GM08714 (cell line): Measurements from ENCODE around the gene C11orf71.
A peak's percentile ranks its signal among the peaks of the same experiment; 100 is the strongest.

Experiments used
- H3K4me3 ChIP-seq: fragments of 200-500 bp; sonication (Bioruptor generic); 2 replicates; pipeline ENCODE4 v1.5.1; 2014; ENCODE audit warnings: mild to moderate bottlenecking, low read length, inconsistent platforms
- ZNF274 ChIP-seq: IDR thresholded peaks from 2 replicates; pipeline ENCODE4 v1.6.1; 2012; ENCODE audit warnings: mild to moderate bottlenecking, low read depth, low read length

C11orf71 gene

DNA sequence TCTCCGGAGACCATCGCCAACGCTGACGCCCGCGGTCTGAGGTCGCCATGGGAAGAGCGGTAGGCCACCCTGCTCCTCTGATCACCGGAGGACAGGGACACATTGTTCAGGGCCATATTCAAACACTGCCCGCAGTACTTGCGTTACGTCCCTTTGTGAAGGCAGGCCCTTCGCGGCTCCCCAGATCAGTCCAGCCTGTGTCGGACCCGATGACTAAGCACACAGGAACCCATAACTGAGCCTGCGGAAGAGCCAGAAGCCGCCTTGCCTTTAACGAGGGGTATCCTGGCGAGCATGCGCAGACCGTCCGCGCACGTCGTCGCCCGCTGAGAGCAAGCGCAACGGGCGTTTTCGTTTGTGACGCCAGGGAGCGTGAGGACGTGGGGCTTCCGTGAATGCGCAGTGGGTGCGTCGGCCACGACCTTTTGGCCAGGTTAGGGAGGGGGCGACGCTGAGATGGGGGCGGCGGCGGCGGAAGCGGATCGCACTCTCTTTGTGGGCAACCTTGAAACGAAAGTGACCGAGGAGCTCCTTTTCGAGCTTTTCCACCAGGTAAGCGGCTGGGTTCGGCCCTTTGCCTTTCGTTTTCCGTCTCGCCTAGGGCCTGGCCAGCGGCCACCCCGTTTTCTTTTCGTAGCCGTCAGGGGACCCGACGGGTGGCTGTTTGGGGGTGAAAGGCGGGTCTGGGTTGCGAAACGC is at the start of gene C11orf71, which contains the start of gene RBM7:
C11orf71 (minus strand) TSS at position 296 of the 699 bp plus-strand sequence; CDS start at position 116, 180 bp downstream.
RBM7 (plus strand) TSS at position 451 of the 699 bp plus-strand sequence; CDS start at position 457, 6 bp downstream.
- TF ChIP-seq ZNF274 = no peak
- peak within 1 kb of the TSS; percentile 96 for H3K4me3 ChIP-seq

DNA sequence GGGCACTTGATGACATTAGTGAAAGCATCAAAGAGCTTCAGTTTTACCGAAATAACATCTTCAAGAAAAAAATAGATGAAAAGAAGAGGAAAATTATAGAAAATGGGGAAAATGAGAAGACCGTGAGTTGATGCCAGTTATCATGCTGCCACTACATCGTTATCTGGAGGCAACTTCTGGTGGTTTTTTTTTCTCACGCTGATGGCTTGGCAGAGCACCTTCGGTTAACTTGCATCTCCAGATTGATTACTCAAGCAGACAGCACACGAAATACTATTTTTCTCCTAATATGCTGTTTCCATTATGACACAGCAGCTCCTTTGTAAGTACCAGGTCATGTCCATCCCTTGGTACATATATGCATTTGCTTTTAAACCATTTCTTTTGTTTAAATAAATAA is 49.5 kb upstream of the C11orf71 start:
- TF ChIP-seq ZNF274 = no peak
- no peak overlapping the region for H3K4me3 ChIP-seq

DNA sequence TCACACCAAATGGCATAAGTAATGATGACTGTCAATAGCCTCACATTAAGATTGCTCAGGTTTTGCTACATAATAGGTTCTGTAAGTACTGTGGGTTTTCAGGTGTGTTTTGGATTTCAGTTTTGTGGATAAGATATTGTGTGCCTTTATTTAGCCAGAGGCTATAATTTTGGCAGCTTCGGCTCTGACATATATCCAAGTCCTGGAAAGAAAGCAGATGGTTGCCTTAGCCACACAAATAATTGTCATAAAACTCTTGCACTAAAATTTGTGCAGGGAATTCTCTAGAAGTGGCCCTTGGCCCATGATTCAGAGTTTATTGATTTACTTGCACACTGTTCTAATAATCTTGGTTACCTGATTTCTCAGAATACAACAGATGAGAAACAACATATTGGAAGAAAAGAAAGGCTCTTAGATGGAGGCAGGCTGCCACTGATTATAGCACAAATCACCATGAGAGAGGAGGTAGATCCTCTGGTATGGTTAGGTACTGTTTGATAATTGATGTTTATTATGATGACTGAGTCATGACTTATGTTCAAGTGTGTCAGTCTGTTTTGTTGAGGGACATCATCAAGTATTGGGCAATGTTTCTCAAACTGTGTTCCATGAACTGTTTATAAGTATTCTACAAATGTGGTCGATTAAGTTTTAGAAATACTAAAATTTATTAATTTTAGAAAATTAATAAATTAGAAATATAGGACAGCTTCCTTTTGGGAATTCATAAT is 48.6 kb upstream of the C11orf71 start:
- H3K4me3 ChIP-seq = no peak overlapping the region
- no peak for TF ChIP-seq ZNF274

GRCh38 chr11:114447892-114448291 is 47.6 kb upstream of the C11orf71 start:
- no peak overlapping the region for H3K4me3 ChIP-seq
- TF ChIP-seq ZNF274 = no peak

- H3K4me3 ChIP-seq = no peak overlapping the region
- no peak for TF ChIP-seq ZNF274
Observed at GRCh38 chr11:114447444-114447843, 47.1 kb upstream of the C11orf71 start.

- H3K4me3 ChIP-seq = no peak overlapping the region
- TF ChIP-seq ZNF274 = no peak
Observed at GRCh38 chr11:114442536-114442935, 42.2 kb upstream of the C11orf71 start.

DNA sequence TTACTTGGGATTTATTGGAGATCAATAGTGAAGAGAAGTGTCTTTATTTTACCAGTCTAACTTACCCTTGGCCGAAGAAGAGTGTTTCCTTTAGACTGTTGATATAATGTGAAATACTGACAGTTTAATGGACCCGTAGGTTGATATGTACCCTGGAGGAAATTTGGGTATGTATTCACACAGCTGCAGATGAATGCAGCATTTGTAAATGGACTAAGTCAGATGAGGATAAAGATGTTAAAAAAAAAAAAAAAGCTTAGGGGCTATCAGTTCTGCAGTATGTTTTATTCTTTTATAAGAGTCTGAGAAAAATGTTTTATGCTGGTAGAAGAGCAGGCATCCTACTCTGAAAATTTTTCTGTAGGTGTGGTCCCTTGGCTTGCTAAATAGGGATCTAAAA is 41.6 kb upstream of the C11orf71 start:
- H3K4me3 ChIP-seq = no peak overlapping the region

GRCh38 chr11:114440971-114441763 is 40.9 kb upstream of the C11orf71 start:
- TF ChIP-seq ZNF274 = no peak
- H3K4me3 ChIP-seq = no peak overlapping the region

More for the DNA sequence above, 41.6 kb upstream of the C11orf71 start:
- TF ChIP-seq ZNF274 = no peak

- TF ChIP-seq ZNF274 = no peak
- peak overlapping the region; percentile 53 for H3K4me3 ChIP-seq
Observed at GRCh38 chr11:114440121-114440860, 40.0 kb upstream of the C11orf71 start.

DNA sequence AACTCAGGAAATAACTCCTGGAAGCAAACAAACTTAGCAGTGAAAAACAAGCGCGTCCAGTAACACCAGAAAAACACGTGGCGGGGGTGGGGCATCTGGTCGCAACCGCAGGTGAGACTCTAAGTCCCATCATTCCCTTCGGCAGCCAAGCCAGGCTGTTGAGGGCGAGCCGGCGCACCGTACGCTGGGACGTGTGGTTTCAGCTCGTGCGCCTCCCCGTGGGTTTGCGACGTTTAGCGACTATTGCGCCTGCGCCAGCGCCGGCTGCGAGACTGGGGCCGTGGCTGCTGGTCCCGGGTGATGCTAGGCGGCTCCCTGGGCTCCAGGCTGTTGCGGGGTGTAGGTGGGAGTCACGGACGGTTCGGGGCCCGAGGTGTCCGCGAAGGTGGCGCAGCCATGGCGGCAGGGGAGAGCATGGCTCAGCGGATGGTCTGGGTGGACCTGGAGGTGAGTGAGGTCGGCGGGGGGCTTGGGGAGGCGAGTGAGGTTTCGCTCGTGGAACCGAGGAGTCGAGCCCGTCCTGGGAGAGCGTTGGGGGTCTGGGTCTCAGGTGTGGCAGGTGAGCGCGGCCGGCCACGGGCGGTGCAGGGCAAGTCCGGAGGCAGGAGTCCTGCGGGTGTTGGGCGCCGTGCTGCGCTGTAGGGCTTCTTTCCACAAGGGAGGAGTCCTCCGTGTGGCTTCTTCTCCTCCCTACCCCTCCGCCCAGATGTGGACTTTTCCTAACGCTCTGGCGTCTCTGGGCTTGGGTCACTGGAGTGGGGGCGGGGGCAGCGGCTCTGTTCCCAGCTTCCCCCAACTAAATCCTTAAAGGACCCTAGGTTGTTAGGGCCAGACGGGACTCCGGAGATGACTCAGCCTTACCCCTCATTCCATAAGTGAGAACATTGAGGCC is 39.2 kb upstream of the C11orf71 start, which contains the start of gene REXO2:
REXO2 (plus strand) TSS at position 239 of the 892 bp plus-strand sequence; CDS start at position 301, 62 bp downstream.
- H3K4me3 ChIP-seq = peak within 1 kb of the TSS; percentile 53
- no peak for TF ChIP-seq ZNF274

DNA sequence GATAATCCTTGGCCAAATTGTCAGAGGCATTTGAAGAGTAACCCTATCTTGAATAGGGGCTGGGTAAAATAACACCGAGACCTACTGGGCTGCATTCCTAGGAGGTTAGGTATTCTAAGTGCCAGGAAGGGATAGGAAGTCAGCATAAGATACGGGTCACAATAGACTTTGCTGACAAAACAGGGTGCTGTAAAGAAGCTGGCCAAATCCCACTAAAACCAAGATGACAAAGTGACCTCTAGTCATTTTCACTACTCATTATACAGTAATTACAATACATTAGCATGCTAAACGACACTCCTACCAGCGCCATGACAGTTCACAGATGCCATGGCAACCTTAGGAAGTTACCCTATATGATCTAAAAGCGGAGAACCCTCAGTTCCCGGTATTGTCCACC is 38.0 kb upstream of the C11orf71 start:
- no peak overlapping the region for H3K4me3 ChIP-seq
- TF ChIP-seq ZNF274 = no peak

DNA sequence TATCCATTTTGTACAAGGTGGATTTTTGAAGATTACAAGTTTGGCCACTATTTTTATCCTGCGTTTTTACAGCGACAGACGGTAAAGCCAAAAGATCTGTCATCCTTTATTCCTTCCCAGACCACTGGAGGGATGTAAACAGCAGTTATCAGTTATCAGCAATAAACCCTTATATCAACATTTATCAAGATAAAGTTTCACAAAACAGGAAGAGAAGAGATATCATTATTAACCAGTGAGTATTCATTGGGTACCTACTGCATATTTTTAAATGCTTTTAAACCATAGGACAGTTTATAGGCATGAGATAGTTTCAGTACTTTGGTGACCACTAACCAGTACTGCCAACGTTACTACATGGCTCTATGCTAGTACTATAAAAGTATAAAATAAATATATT is 33.1 kb upstream of the C11orf71 start:
- H3K4me3 ChIP-seq = no peak overlapping the region
- TF ChIP-seq ZNF274 = no peak

DNA sequence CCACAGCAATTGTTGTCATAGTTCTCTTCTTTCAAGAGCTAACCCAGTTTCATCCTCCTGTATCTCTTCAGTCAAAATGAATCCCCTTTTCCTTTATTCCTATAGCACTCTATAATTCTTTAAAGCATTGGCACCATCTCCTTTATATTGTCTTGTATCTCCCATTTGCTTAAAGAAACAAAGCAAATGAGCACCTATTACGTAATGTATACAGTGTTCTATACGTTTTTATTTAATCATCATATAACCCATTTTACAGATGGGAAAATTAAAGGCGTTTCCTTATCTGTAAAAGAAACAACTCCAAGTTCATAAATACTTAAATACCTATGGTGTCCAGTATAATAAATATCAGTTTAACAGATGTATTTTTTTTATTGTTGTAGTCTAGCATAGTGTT is 32.6 kb upstream of the C11orf71 start:
- H3K4me3 ChIP-seq = no peak overlapping the region
- TF ChIP-seq ZNF274 = no peak
